ENCODE measurements around the gene ABHD1.
"Not testable (repeated sequence)": the region's sequence is repeated elsewhere in the genome, so short reads cannot be mapped to it uniquely, and the experiment has no call there.

Gene ABHD1

DNA sequence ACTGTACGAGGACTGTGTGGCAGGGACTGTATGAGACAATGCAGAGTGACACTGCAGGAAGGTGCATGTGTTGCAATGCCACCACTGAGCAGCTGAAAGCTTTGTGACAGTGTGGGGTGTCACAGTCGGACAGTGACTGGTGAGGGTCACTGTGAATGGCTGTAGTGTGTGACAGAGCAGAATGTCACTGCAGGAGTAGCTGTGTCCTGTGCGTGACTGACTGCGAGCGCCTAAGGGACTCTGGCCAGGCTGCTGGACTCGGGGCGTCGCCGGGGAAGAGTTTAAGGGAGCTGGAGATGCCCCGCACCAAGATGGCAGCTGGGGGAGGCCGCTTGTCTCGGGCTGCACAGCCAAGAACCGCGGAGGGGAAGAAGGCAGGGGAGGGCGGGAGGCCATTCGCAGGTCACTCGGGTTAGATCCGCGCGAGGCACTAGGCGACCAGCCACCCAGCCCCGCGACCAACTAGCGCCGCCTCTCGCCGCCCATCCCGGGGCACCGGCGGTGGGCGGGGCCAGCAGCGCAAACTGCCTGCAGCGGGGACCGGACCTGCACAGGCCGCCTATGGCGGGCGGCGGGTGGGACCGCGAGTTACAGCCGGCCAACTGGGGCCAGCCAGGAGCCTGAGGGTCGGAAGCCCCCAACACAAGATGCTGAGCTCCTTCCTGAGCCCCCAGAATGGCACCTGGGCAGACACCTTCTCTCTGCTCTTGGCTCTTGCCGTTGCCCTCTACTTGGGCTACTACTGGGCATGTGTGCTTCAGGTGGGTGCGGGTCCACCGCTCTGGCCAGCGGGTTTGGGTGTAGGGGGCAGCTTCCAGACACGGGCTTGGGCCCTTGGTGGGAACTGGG lies at the start of gene ABHD1:
ABHD1 (plus strand) TSS at position 514 of the 849 bp plus-strand sequence; CDS start at position 648, 134 bp downstream.
- peak; percentile 46 to 65 for DNase-seq

DNA sequence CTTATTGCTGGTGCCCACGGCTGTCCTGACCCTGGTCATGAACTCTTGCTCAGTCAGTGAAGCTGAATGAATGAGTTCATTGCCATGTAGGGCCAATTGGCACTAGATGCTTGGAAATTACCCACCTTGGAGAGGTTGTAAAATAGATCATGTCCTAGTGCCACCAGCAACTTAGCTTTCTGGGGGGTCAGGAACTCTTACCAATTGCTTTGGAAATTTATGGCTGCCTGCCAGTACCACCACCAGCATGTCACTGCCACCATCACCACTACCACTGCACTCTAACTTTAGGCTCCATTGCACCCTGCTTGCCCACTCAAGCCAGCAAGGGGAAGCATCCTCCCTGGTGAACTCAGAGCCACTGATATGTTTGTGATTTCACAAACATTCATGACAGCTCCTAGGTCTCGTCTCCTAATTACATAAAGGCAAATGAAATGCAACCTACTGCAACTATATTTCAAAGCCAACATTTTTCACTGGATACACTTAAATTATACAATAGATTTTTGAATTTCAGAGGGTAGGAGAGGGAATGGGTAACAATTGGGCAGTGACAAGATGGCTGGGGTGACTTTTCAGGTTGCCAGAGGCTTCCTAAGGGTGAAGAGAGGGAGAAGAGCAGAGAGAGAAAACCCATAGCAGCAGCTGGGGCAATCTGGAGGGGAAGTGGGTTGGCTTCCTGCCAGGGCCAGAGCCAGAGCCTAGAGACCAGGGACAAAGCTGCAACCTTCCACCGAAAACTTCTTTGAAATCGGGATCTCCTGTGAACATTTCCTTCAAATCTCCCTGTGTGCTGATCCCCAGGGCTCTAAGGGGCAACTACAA lies 48.7 kb upstream of the ABHD1 start:
- DNase-seq, result peak in 1 of 2 experiments; percentile 39

DNA sequence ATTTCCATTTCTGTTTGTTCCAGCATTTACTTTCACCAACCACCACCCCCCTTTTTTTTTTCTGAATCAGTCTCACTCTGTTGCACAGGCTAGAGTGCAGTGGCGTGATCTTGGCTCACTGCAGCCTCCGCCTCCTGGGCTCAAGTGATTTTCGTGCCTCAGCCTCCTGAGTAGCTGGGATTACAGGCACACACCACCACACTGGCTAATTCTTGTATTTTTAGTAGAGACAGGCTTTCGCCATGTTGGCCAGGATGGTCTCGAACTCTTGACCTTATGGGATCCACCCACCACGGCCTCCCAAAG lies 48.1 kb upstream of the ABHD1 start:
- not testable (repeated sequence) for DNase-seq

DNA sequence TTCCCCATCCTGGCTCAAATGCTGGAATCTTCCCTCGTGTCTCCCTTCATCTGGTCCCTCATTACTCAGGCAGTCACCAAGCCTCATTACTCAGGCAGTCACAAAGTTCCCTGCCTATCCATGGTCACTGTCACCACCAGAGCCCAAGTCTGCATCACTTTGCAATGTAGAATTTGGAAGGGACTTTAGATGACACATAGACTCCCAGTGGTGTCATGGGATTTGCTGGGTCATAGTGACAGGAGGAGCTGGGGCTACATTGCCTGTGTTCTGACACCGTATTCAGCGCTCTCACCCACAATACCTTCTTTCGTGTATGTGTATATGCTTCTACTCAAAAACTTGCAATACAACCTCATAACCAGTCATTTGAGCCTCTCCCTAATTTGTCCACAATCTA lies 47.3 kb upstream of the ABHD1 start:
- DNase-seq, result no peak

DNA sequence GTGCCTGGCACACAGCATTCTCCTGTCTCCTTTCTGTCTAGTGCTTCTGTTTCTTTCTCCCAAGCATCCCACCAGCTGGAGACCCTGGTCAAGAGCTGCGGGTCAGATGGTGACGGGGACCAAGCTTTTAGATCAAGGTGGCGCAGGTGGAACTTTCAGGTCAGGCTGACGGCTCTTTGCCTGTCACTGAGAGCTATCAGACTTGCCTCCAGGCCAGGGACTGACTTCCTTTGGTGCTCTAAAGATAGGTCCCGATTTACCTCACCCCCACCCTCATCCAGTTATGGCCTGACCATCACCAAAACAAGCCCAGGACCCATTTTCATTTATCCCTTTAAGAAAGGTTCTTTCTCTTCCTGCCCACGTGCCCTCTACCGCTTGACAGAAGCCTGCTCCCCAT lies 46.4 kb upstream of the ABHD1 start:
- no peak for DNase-seq

DNA sequence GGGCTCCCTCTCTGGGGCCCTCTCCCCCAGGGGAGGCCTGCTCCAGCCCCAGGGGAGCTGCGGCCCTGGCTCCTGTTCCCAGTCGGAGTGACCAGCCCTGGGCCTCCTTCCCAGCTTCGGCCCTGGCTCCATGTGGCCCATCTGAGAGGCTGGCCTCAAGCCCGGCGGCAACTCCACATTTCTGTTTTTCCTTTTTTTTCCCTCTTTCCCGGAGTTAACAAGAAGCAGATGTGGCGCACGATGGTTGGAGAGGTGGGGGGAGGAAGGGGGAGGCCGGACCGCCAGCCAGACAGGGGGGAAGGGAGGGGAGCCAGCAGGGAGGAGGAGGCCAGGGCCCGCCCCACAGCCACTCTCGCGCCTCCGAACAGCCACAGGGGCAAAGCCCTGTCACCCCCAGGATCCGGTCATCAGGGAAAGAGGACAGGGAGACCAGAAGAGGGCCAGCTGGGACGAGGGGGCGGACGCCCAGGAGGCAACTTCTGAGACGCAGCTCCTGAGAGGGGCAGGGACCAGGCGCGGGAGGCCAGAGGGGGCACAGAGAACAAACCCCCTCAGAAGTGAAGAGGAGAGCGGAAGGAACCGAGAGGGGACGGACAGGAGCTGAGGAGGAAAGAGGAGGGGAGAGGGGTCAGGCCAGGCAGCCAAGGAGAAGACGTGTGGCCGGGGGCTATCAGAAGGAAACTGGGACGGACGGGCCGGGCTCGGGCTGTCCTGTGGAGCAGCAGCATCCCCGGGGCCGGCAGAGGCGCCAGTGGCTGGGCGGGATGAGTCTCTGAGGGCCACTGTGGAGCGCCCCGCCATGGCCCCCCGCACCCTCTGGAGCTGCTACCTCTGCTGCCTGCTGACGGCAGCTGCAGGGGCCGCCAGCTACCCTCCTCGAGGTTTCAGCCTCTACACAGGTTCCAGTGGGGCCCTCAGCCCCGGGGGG lies 45.1 kb upstream of the ABHD1 start, which contains the start of gene EMILIN1:
EMILIN1 (plus strand) TSS at position 349 of the 928 bp plus-strand sequence; CDS start at position 800, 451 bp downstream.
- no peak for DNase-seq

DNA sequence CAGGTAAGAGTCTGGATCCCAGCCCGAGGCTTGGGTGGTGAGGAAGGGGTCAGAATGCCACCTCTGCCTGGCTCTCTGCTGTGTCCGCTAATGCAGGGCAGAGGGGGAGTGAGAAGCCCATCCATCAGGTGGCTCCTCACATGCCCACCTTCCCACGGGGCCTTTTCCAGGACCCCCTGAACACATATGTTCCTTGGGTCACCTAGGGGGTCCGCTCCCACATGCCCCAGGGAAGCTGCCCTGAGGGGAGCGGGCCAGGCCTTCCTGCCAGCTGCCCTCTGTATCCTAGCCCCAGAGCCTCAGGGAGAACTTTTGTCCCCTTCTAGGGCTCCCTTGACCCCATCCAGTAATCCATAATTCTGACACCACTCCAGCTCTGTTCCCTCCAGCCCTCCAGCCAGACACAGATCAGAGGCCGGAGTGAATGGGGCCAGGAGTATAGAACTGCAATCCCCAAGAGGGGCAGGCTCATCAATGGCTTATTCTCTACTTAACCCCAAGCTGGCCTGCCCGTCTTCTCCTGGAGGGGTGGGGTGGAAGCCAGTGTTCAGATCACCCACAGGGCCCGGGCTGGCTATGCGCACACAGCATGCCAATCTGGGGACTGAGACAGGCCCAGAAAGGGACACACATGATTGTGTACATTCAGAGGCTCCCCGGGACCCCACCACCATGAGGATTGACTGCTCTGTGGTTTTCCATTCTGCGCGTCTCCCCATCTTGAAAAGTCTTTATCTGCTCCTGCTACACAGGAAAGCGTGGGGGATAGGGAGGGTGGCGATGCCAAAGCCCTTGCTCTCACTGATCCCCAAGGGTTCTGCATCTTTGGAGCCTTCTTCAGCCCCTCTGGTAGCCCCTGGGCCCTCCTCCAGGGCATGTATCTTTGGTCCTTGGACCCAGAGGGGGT lies 44.1 kb upstream of the ABHD1 start:
- DNase-seq, result no peak

DNA sequence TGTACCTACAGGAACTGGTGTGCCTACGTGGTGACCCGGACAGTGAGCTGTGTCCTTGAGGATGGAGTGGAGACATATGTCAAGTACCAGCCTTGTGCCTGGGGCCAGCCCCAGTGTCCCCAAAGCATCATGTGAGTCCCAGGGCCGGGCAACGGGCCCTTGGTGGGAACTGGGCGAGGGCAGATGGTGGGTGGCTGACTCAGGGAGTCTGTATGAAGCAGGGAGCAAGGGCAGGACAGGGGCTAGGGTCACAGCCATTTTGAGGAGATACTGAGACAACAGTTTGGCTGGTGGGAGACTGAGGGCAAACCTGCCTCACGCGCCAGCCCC lies 43.5 kb upstream of the ABHD1 start:
- no peak for DNase-seq

DNA sequence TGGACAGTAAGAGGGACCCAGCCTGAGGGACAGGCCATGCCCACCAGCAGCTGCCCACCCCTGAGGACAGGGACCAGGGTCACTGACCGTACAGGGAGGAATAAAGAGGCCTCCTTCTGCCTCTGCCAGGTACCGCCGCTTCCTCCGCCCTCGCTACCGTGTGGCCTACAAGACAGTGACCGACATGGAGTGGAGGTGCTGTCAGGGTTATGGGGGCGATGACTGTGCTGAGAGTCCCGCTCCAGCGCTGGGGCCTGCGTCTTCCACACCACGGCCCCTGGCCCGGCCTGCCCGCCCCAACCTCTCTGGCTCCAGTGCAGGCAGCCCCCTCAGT lies 43.0 kb upstream of the ABHD1 start:
- DNase-seq, result no peak

DNA sequence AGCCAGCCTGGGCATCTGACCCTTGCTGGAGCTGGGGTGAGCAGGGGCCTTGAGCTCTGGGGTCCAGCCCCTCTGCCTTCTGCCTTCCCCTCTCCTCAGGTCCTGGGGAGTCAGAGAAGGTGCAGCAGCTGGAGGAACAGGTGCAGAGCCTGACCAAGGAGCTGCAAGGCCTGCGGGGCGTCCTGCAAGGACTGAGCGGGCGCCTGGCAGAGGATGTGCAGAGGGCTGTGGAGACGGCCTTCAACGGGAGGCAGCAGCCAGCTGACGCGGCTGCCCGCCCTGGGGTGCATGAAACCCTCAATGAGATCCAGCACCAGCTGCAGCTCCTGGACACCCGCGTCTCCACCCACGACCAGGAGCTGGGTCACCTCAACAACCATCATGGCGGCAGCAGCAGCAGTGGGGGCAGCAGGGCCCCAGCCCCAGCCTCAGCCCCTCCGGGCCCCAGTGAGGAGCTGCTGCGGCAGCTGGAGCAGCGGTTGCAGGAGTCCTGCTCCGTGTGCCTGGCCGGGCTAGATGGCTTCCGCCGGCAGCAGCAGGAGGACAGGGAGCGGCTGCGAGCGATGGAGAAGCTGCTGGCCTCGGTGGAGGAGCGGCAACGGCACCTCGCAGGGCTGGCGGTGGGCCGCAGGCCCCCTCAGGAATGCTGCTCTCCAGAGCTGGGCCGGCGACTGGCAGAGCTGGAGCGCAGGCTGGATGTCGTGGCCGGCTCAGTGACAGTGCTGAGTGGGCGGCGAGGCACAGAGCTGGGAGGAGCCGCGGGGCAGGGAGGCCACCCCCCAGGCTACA lies 41.4 kb upstream of the ABHD1 start:
- no peak for DNase-seq

DNA sequence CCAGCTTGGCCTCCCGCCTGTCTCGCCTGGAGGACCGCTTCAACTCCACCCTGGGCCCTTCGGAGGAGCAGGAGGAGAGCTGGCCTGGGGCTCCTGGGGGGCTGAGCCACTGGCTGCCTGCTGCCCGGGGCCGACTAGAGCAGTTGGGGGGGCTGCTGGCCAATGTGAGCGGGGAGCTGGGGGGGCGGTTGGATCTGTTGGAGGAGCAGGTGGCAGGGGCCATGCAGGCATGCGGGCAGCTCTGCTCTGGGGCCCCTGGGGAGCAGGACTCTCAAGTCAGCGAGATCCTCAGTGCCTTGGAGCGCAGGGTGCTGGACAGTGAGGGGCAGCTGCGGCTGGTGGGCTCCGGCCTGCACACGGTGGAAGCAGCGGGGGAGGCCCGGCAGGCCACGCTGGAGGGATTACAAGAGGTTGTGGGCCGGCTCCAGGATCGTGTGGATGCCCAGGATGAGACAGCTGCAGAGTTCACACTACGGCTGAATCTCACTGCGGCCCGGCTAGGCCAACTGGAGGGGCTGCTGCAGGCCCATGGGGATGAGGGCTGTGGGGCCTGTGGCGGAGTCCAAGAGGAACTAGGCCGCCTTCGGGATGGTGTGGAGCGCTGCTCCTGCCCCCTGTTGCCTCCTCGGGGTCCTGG lies 40.7 kb upstream of the ABHD1 start:
- DNase-seq, result no peak

DNA sequence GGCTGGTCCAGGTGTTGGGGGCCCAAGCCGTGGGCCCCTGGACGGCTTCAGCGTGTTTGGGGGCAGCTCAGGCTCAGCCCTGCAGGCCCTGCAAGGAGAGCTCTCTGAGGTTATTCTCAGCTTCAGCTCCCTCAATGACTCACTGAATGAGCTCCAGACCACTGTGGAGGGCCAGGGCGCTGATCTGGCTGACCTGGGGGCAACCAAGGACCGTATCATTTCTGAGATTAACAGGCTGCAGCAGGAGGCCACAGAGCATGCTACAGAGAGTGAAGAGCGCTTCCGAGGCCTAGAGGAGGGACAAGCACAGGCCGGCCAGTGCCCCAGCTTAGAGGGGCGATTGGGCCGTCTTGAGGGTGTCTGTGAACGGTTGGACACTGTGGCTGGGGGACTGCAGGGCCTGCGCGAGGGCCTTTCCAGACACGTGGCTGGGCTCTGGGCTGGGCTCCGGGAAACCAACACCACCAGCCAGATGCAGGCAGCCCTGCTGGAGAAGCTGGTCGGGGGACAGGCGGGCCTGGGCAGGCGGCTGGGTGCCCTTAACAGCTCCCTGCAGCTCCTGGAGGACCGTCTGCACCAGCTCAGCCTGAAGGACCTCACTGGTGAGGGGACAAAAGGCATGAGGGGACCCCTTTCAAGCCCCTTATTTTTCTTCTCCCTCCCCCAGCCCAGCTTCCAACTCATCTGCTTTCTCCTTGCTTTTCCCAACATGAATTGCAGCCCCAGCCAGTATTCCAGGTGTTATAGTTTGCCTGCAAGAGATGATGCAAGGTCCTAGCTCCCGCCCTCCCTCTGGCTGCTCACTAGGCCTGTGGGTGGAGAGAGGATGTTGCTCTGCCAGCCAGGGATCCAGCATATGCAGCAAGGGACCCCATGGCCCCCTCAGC lies 40.0 kb upstream of the ABHD1 start:
- no peak for DNase-seq

DNA sequence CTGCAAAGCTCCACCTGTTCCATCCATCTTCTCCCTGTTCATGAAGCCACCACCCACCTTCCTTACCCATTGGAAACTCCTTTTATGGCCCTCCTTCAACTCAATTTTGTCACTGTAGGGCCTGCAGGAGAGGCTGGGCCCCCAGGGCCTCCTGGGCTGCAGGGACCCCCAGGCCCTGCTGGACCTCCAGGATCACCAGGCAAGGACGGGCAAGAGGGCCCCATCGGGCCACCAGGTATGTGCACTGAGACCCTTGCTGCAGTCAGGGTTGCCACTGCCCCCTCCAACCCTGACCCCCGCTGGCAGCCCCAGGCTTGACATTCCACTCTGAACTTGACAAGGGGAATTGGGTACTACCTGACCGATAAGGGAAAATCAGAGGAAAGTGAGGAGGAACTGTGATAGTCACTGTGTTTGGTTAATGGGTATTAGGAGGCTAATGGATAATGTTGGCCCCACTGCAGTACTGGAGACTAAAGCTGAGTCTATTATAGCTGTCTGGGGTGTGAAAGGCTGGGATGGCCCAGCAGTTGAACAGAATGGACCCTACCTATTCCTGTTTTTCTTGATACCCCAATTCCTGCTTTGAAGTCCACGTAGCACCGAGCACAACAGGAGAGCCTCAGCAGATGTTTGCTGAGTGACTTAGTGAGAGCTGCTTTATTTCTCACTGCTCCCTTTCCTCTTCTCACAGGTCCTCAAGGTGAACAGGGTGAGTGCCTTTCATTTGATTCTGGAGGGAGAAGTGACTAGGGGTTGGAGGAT lies 39.1 kb upstream of the ABHD1 start:
- no peak for DNase-seq

DNA sequence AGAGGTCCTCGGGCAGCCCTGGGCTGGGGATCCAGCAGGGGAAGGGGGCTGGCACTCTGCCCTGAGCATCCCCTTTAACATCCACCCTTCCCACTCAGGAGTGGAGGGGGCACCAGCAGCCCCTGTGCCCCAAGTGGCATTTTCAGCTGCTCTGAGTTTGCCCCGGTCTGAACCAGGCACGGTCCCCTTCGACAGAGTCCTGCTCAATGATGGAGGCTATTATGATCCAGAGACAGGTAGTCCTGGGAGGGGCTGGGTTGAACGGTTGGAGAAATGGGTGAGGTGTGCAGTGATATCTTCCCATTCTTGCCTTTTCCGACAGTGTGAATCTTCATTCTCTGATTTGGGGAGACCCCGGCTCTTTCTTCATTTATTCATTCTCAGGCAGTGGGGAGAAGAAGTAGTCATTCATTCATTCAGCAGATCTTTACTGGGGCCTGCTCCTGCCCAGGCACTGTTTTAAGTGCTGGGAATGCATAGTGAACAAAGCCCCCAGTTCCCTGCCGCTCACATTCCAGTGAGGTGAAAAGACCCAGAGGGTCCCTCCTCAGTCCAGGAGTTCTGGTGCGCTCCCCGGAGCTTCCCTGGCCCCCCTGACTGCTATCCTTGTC lies 38.4 kb upstream of the ABHD1 start:
- no peak for DNase-seq

DNA sequence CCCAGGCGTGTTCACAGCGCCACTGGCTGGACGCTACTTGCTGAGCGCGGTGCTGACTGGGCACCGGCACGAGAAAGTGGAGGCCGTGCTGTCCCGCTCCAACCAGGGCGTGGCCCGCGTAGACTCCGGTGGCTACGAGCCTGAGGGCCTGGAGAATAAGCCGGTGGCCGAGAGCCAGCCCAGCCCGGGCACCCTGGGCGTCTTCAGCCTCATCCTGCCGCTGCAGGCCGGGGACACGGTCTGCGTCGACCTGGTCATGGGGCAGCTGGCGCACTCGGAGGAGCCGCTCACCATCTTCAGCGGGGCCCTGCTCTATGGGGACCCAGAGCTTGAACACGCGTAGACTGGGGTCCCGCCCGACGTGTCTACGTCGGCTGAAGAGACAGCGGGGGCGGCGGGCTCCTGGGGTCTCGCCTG lies 37.9 kb upstream of the ABHD1 start:
- DNase-seq, result peak in 1 of 2 experiments; percentile 41

DNA sequence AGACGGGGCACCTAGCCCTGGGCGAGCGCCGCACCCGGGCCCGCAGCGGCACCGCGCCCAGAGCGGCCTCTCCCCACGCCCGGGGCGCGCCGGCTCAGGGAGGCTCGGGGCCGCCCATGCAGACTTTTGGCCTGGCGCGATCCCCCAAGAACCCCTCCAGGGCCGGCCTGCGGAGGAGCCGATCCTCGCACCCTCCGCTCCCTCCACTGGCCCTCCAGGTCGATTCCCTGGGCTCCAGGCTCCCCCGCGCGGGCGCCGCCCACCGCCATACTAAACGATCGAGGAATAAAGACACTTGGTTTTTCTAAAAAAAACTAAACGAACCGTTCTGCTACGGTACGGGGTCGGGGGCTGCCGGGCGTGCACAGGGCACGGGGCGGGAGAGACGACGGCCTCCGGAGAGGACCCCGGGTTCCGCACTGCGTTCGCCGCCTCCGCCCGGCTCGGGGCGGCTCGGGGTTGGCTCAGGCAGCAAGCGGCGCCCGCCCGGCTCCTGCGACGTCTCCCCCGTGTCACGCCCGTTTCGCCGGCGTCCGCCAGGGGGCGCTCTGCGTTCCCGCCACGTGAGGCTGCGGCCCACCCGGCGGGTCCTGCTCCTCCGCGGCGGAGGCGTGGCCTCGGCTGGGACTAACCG lies 37.4 kb upstream of the ABHD1 start:
- DNase-seq, result peak; percentile 97 to 98

DNA sequence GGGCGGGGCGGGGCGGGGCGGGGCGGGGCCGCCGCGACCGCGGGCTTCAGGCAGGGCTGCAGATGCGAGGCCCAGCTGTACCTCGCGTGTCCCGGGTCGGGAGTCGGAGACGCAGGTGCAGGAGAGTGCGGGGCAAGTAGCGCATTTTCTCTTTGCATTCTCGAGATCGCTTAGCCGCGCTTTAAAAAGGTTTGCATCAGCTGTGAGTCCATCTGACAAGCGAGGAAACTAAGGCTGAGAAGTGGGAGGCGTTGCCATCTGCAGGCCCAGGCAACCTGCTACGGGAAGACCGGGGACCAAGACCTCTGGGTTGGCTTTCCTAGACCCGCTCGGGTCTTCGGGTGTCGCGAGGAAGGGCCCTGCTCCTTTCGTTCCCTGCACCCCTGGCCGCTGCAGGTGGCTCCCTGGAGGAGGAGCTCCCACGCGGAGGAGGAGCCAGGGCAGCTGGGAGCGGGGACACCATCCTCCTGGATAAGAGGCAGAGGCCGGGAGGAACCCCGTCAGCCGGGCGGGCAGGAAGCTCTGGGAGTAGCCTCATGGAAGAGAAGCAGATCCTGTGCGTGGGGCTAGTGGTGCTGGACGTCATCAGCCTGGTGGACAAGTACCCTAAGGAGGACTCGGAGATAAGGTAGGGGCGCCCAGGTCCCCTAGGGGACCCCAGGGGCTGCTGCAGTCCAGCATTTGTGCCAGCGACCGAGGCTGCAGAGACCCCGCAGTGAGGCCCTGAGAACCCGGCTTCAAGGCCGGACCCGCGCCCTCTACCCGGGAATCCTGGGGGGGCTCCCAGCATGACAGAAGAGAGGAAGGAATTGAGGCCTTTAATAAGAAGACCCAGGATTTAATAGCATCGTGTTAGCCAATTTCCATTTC lies 36.7 kb upstream of the ABHD1 start, which contains the start of gene KHK:
KHK (plus strand) TSS at position 49 of the 870 bp plus-strand sequence; CDS start at position 537, 488 bp downstream.
- no peak for DNase-seq

Measured in stimulated activated CD4-positive, alpha-beta T cell treated with anti-CD3 and anti-CD28 coated beads, Interleukin-4, amount 100 ng/mL, for 4 hours (primary cell).